Panc1 (cell line): ENCODE measurements around the gene NEUROG2. TPM values are rescaled to one million over a fixed set of nuclear protein-coding genes. Genes with fewer than 3 reads are reported as not detected.

Experiments used
- ATAC-seq: fragments of 200-7000 bp; cut with Tn5 transposase; 2 replicates; pipeline ENCODE4 v1.9.1; 2020; ENCODE audit warnings: mild to moderate bottlenecking, moderate library complexity
- BruUV-seq: library from RNA; stranded (reverse); fragments of 400-500 nt; replicated peaks from 2 replicates; lab custom pipeline; 2021; lab: Mats Ljungman, UMichigan
- CTCF ChIA-PET: fragments of 300-600 bp; sonication (Branson Sonifier 250); formaldehyde crosslinking; loops from one replicate; lab custom pipeline; 2022; ENCODE audit warnings: antibody characterized with exemption; lab: Charles Lee
- POLR2A ChIA-PET: fragments of 300-600 bp; sonication (Branson Sonifier 250); formaldehyde crosslinking; loops from one replicate; lab custom pipeline; 2022; ENCODE audit warnings: antibody characterized with exemption; lab: Charles Lee
- DNase-seq: peaks from one replicate; pipeline ENCODE4 v3.0.0-alpha.2; 2010; ENCODE audit warnings: low read depth, low spot score
- H3K27ac ChIP-seq: 2 replicates; pipeline ENCODE4 v1.5.1; 2011; ENCODE audit warnings: mild to moderate bottlenecking, low read length, inconsistent platforms
- H3K27me3 ChIP-seq: fragments of 200-500 bp; sonication (Bioruptor generic); 2 replicates; pipeline ENCODE4 v1.6.0; 2014; ENCODE audit warnings: low read length, inconsistent platforms; ENCODE audit not compliant: control insufficient read depth, insufficient read depth
- H3K36me3 ChIP-seq: fragments of 200-500 bp; sonication (Bioruptor generic); 2 replicates; pipeline ENCODE4 v1.5.1; 2014; ENCODE audit warnings: inconsistent platforms, mild to moderate bottlenecking, low read length, moderate library complexity; ENCODE audit not compliant: control insufficient read depth, insufficient read depth
- H3K4me1 ChIP-seq: 2 replicates; pipeline ENCODE4 v1.5.1; 2011; ENCODE audit warnings: inconsistent platforms, mild to moderate bottlenecking, low read length, moderate library complexity; ENCODE audit not compliant: control insufficient read depth, insufficient read depth
- H3K4me3 ChIP-seq, 2 experiments: 2 replicates each; pipeline ENCODE4 v1.5.1; 2011 to 2012; ENCODE audit warnings: low read depth in 2 of 2, low read length in 2 of 2, mild to moderate bottlenecking in 2 of 2, inconsistent platforms in 1 of 2, moderate library complexity in 1 of 2
- H3K9me3 ChIP-seq: fragments of 200-500 bp; sonication (Bioruptor generic); 2 replicates; pipeline ENCODE4 v1.5.1; 2014; ENCODE audit warnings: low read depth, mild to moderate bottlenecking, inconsistent platforms, low read length, moderate library complexity; ENCODE audit not compliant: control insufficient read depth, insufficient read depth
- CTCF ChIP-seq: fragments of 450-650 bp; IDR thresholded peaks from 2 replicates; pipeline ENCODE4 v1.5.1; 2017; ENCODE audit warnings: mild to moderate bottlenecking
- POLR2AphosphoS5 ChIP-seq: IDR thresholded peaks from 2 replicates; pipeline ENCODE4 v1.6.1; 2012; ENCODE audit warnings: mild to moderate bottlenecking, low read depth, low read length, moderate library complexity
- REST ChIP-seq, 2 experiments: IDR thresholded peaks; 2 replicates each; pipeline ENCODE4 v1.6.1; 2011 to 2012; ENCODE audit warnings: low read depth in 2 of 2, control low read depth in 1 of 2, low read length in 1 of 2, mild to moderate bottlenecking in 1 of 2, moderate library complexity in 1 of 2; ENCODE audit not compliant: insufficient read depth in 1 of 2
- SIN3A ChIP-seq: IDR thresholded peaks from 2 replicates; pipeline ENCODE4 v1.6.1; 2012; ENCODE audit warnings: low read depth, mild to moderate bottlenecking, low read length, moderate library complexity, borderline replicate concordance; ENCODE audit not compliant: insufficient read depth
- TCF7L2 ChIP-seq: IDR thresholded peaks from 2 replicates; pipeline ENCODE4 v1.6.1; 2011; ENCODE audit warnings: mild to moderate bottlenecking, low read depth, low read length, inconsistent platforms
- in situ Hi-C: cut with HindIII; loops from 2 replicates; pipeline ENCODE4 v1.10.0; 2016; ENCODE audit warnings: low sequenced_read_pairs, low pct_unique_long_range_greater_than_20kb
- intact Hi-C: fragments of 100-400 bp; cut with micrococcal nuclease; formaldehyde crosslinking; loops from one replicate; pipeline ENCODE4 v1.10.0; 2022; ENCODE audit not compliant: unreplicated experiment
- total RNA-seq: library from RNA; stranded (reverse); gene quantifications from one replicate; pipeline ENCODE4 v1.2.1, GENCODE V29; 2021; ENCODE audit not compliant: unreplicated experiment

NEUROG2 gene
- total RNA-seq, 1 experiment from 2014 or later, result not detected

- BruUV-seq, result no TSS peak
- Histone ChIP-seq H3K4me3 (no peak overlapping the region), H3K36me3 (no peaks in the 10 kb centered on the region), H3K27ac (no peak overlapping the region), H3K4me1 (no peaks in the 10 kb centered on the region), H3K9me3 (no peaks in the 10 kb centered on the region), H3K27me3 (no peaks in the 10 kb centered on the region)
- ChIA-PET CTCF (no interaction called here), POLR2A (no interaction called here)
- no peak for ATAC-seq
- TF ChIP-seq POLR2AphosphoS5 (no peak), REST (IDR thresholded peaks at IDR 0.05; ENCODE audit: insufficient read depth in 1 of 2, low read depth in 2 of 2, low read length in 1 of 2) (no peak), CTCF (no peak), TCF7L2 (no peak), SIN3A (no peak)
- intact Hi-C loops, result no loop called here
- no peak for DNase-seq
- in situ Hi-C loops, result no loop called here
Measured at GRCh38 chr4:112552668-112553067, 36.7 kb upstream of the NEUROG2 start.

- Histone ChIP-seq H3K27ac (no peak overlapping the region), H3K36me3 (no peaks in the 10 kb centered on the region), H3K4me1 (no peaks in the 10 kb centered on the region), H3K9me3 (no peaks in the 10 kb centered on the region), H3K4me3 (no peak overlapping the region), H3K27me3 (no peaks in the 10 kb centered on the region)
- no TSS peak for BruUV-seq
- CTCF ChIA-PET, result no interaction called here
- POLR2A ChIA-PET, result no interaction called here
- ATAC-seq (no peak), DNase-seq (no peak)
- in situ Hi-C loops, result no loop called here
- TF ChIP-seq POLR2AphosphoS5, result no peak
- TF ChIP-seq SIN3A, result no peak
- no peak for TF ChIP-seq TCF7L2
- no peak for TF ChIP-seq CTCF
- no peak for TF ChIP-seq REST (IDR thresholded peaks at IDR 0.05; ENCODE audit: insufficient read depth in 1 of 2, low read depth in 2 of 2, low read length in 1 of 2)
- intact Hi-C loops, result no loop called here
Measured at GRCh38 chr4:112550728-112551127, 34.7 kb upstream of the NEUROG2 start.
